Keratinocyte (primary cell): ENCODE data around the gene LYPD5. TPM values are rescaled to one million over a fixed set of nuclear protein-coding genes. Genes with fewer than 3 reads are reported as not detected.
A peak's percentile ranks its signal among the peaks of the same experiment; 100 is the strongest.

ENCODE experiments used
- DNase-seq: peaks from one replicate; pipeline ENCODE4 v3.0.0-alpha.2; 2011; ENCODE audit warnings: low read depth, missing footprints, low spot score
- FAIRE-seq: peaks from 2 replicates; lab custom pipeline; 2011; peaks lifted over from hg19 to GRCh38; lab: Jason Lieb, UNC
- H2AFZ ChIP-seq: 2 replicates; pipeline ENCODE4 v1.6.0; 2012; ENCODE audit warnings: low read length, control low read depth, inconsistent platforms; ENCODE audit not compliant: control insufficient read depth
- H3K27ac ChIP-seq: 2 replicates; pipeline ENCODE4 v1.5.1; 2011; ENCODE audit warnings: low read length; ENCODE audit not compliant: control insufficient read depth, insufficient read depth
- H3K27me3 ChIP-seq: 3 replicates; pipeline ENCODE4 v1.6.0; 2011; ENCODE audit warnings: low read length; ENCODE audit not compliant: control insufficient read depth, insufficient read depth; ENCODE audit errors: extremely low read depth
- H3K36me3 ChIP-seq, 2 experiments: 2 replicates in 1 of 2; 3 replicates in 1 of 2; pipeline ENCODE4 v1.5.1; 2011; ENCODE audit warnings: low read length in 2 of 2, mild to moderate bottlenecking in 1 of 2; ENCODE audit not compliant: control insufficient read depth in 2 of 2, insufficient read depth in 2 of 2; ENCODE audit errors: extremely low read depth in 1 of 2
- H3K4me1 ChIP-seq: 3 replicates; pipeline ENCODE4 v1.5.1; 2011; ENCODE audit warnings: low read length; ENCODE audit not compliant: control insufficient read depth, insufficient read depth; ENCODE audit errors: extremely low read depth
- H3K4me2 ChIP-seq: 3 replicates; pipeline ENCODE4 v1.6.0; 2011; ENCODE audit warnings: low read depth, low read length; ENCODE audit not compliant: control insufficient read depth, insufficient read depth; ENCODE audit errors: extremely low read depth
- H3K4me3 ChIP-seq, 3 experiments: fragments of 200-600 bp in 1 of 3; sonication (generic) in 1 of 3; 2 replicates in 2 of 3; 3 replicates in 1 of 3; pipeline ENCODE4 v1.5.1; 2011 to 2016; ENCODE audit warnings: low read length in 3 of 3, mild to moderate bottlenecking in 3 of 3, control low read depth in 2 of 3, inconsistent platforms in 1 of 3, low read depth in 1 of 3, mixed read lengths in 1 of 3, mixed run types in 1 of 3, moderate library complexity in 1 of 3; ENCODE audit not compliant: control insufficient read depth in 2 of 3, insufficient read depth in 2 of 3; ENCODE audit errors: extremely low read depth in 1 of 3
- H3K79me2 ChIP-seq: 2 replicates; pipeline ENCODE4 v1.6.0; 2012; ENCODE audit warnings: low read length; ENCODE audit not compliant: control insufficient read depth, insufficient read depth
- H3K9ac ChIP-seq: 3 replicates; pipeline ENCODE4 v1.6.0; 2011; ENCODE audit warnings: low read length; ENCODE audit not compliant: control insufficient read depth, insufficient read depth; ENCODE audit errors: extremely low read depth
- H3K9me1 ChIP-seq: 3 replicates; pipeline ENCODE4 v1.6.0; 2011; ENCODE audit warnings: low read length; ENCODE audit not compliant: control insufficient read depth, insufficient read depth; ENCODE audit errors: extremely low read depth
- H3K9me3 ChIP-seq: 2 replicates; pipeline ENCODE4 v1.5.1; 2012; ENCODE audit warnings: low read depth, low read length; ENCODE audit not compliant: control insufficient read depth
- H4K20me1 ChIP-seq: 3 replicates; pipeline ENCODE4 v1.6.0; 2011; ENCODE audit warnings: low read length; ENCODE audit not compliant: control insufficient read depth, insufficient read depth; ENCODE audit errors: extremely low read depth
- CTCF ChIP-seq, 3 experiments: IDR thresholded peaks in 1 of 3; conservative IDR thresholded peaks in 1 of 3; optimal IDR thresholded peaks in 1 of 3; 2 replicates in 2 of 3; 3 replicates in 1 of 3; pipeline versions ENCODE3 to v1.5.1; 2011; ENCODE audit warnings: low read length in 3 of 3, mild to moderate bottlenecking in 3 of 3, moderate library complexity in 2 of 3, control low read depth in 1 of 3, inconsistent platforms in 1 of 3; ENCODE audit not compliant: insufficient read depth in 2 of 3; ENCODE audit errors: extremely low read depth in 1 of 3
- EZH2 ChIP-seq: IDR thresholded peaks from one replicate; pipeline ENCODE4 v1.6.1; 2012; ENCODE audit warnings: inconsistent platforms, mild to moderate bottlenecking, low read length, moderate library complexity
- dilution Hi-C: fragments of 300-500 bp; cut with MboI; formaldehyde crosslinking; loops from one replicate; pipeline ENCODE4 v1.7.0; 2020; ENCODE audit warnings: low sequenced_read_pairs; ENCODE audit not compliant: extremely low pct_ligation_motif_present
- polyA plus RNA-seq, 5 experiments: library from polyadenylated mRNA; depleted of rRNA in 3 of 5; stranded (reverse) in 3 of 5; stranded (forward) in 1 of 5; unstranded in 1 of 5; fragments of >200 nt; gene quantifications; 1 replicate in 1 of 5; 2 replicates in 3 of 5; 3 replicates in 1 of 5; pipeline versions ENCODE4 v1.2.1 to v1.2.3, GENCODE V29; 2011 to 2012; ENCODE audit warnings: missing spikeins in 2 of 5, low read depth in 1 of 5, low replicate concordance in 1 of 5

LYPD5 gene
- polyA plus RNA-seq, 1 donor (not counting 4 experiments of a cell fraction or from before 2014, with no cell fraction given) = 4.2 TPM

- H3K9ac ChIP-seq = no peak overlapping the region
- FAIRE-seq (no peak), DNase-seq (no peak)
- H2AFZ ChIP-seq = no peak overlapping the region
- H3K27me3 ChIP-seq = no peaks in the 10 kb centered on the region
- H3K36me3 ChIP-seq = peaks cover 0 to 2% of the 10 kb centered on the region in 2 experiments
- peaks cover 54% of the 10 kb centered on the region for H3K4me1 ChIP-seq
- dilution Hi-C loops = no loop called here
- H3K79me2 ChIP-seq = no peaks in the 10 kb centered on the region
- no peak overlapping the region for H3K4me2 ChIP-seq
- no peaks in the 10 kb centered on the region for H4K20me1 ChIP-seq
- H3K4me3 ChIP-seq = no peak overlapping the region
- H3K9me1 ChIP-seq = no peaks in the 10 kb centered on the region
- H3K9me3 ChIP-seq = no peaks in the 10 kb centered on the region
- TF ChIP-seq EZH2 (no peak), CTCF (optimal IDR thresholded peaks at IDR 0.05 in 1 of 3, IDR thresholded peaks at IDR 0.05 in 1 of 3, conservative IDR thresholded peaks at IDR 0.05 in 1 of 3; ENCODE audit: extremely low read depth in 1 of 3, insufficient read depth in 2 of 3, low read length in 3 of 3) (no peak)
- H3K27ac ChIP-seq = no peak overlapping the region
Measured at GRCh38 chr19:43760941-43761340, 41.3 kb downstream of the LYPD5 start.

- Histone ChIP-seq H3K79me2 (peaks cover 2% of the 10 kb centered on the region), H3K9ac (peak overlapping the region; percentile 84), H3K9me3 (no peaks in the 10 kb centered on the region), H2AFZ (no peak overlapping the region), H3K27me3 (no peaks in the 10 kb centered on the region), H3K4me1 (peaks cover 50% of the 10 kb centered on the region), H3K9me1 (no peaks in the 10 kb centered on the region), H3K36me3 (peaks cover 0 to 2% of the 10 kb centered on the region in 2 experiments), H3K27ac (peak overlapping the region; percentile 100), H4K20me1 (no peaks in the 10 kb centered on the region), H3K4me2 (peak overlapping the region; percentile 92), H3K4me3 (no peak overlapping the region)
- DNase-seq (peak; percentile 98), FAIRE-seq (peak; percentile 73)
- dilution Hi-C loops = no loop called here
- TF ChIP-seq CTCF (optimal IDR thresholded peaks at IDR 0.05 in 1 of 3, IDR thresholded peaks at IDR 0.05 in 1 of 3, conservative IDR thresholded peaks at IDR 0.05 in 1 of 3; ENCODE audit: extremely low read depth in 1 of 3, insufficient read depth in 2 of 3, low read length in 3 of 3) = peak; percentile 41 to 59 (median 48)
- no peak for TF ChIP-seq EZH2
Measured at GRCh38 chr19:43759515-43759914, 42.7 kb downstream of the LYPD5 start.
